Colonic mucosa (tissue), 4 donors: Measurements from ENCODE around the gene FARS2. TPM values are rescaled to one million over a fixed set of nuclear protein-coding genes. Genes with fewer than 3 reads are reported as not detected.
"Not testable (repeated sequence)": the region's sequence is repeated elsewhere in the genome, so short reads cannot be mapped to it uniquely, and the experiment has no call there.

Experiments used
- DNase-seq: peaks from one replicate; pipeline ENCODE4 v3.0.0-alpha.2; 2020
- H3K27ac ChIP-seq: fragments of 200-600 bp; one replicate; pipeline ENCODE4 v1.8.0; 2021
- H3K27me3 ChIP-seq: fragments of 200-600 bp; one replicate; pipeline ENCODE4 v1.8.0; 2021
- H3K36me3 ChIP-seq: fragments of 200-600 bp; one replicate; pipeline ENCODE4 v1.8.0; 2021
- H3K4me1 ChIP-seq: fragments of 200-600 bp; one replicate; pipeline ENCODE4 v1.8.0; 2021; ENCODE audit warnings: mild to moderate bottlenecking
- H3K4me3 ChIP-seq: fragments of 200-600 bp; one replicate; pipeline ENCODE4 v1.8.0; 2021
- H3K9ac ChIP-seq, 2 donors: one replicate each; pipeline ENCODE4 v1.7.0; 2013; ENCODE audit warnings: control low read depth in 2 of 2, low read depth in 2 of 2, low read length in 2 of 2
- H3K9me3 ChIP-seq: fragments of 200-600 bp; one replicate; pipeline ENCODE4 v1.8.0; 2021
- intact Hi-C: fragments of 100-400 bp; cut with DNase I; formaldehyde crosslinking; loops from one replicate; pipeline ENCODE4 v1.14.1; 2022
- total RNA-seq, 2 donors: library from RNA; stranded (reverse); fragmentation: NEBNext Ultra II Directional in 1 of 2; extraction: Animal tissue kit (Norgen Biotek cat#: 25700) in 1 of 2; gene quantifications; one replicate each; pipeline ENCODE4 v1.2.1, GENCODE V29; 2021
- TF ChIP-seq, protein P1 (sequence below): fragments of 200-600 bp; IDR thresholded peaks from one replicate; pipeline ENCODE4 v1.8.0; 2022; ENCODE audit warnings: antibody characterized with exemption, mild to moderate bottlenecking
- donor health status: healthy.
- donor health status: DM: no; HTN: no; CAD: no.
- donor health status: DM: no; HTN: no; CAD: no.

Gene FARS2
- total RNA-seq, 2 donors from 2014 or later: 14.7 to 23.0 TPM

DNA sequence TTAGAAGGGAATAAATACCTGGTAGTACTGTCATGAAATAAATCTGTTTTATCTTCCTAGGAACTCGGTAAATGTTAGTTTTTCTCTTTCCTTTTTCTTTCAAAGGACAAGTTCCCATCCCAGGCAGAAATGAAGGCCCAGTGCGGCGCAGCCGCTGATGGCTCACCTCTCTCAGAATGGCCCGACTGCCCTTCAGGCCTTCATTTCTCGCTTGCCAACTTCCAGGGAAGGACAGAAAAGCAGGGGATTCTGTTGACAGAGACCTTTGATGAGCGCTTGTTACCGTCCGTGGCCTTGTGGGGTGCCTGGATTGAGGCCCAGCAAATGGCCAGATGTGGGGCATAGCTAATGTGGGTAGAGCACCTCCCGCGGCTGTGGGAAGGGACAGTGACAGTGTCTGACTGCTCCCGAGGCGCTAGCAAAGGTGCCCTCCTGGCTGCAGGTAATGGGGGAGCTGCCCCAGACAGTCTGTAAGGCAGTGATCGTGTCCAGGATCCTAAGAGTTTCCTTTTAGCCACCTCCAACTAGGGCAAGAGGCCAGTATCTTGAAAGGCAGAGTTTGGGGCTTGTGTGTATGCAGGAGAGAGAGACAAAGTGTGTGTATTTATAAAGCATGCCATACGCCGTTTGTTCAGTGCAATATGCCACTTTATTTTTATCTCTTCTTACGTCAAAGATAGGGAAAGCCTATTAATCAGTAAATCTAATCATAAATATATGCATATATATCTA is 391.3 kb downstream of the FARS2 start:
- Histone ChIP-seq H3K4me3 (no peak overlapping the region), H3K36me3 (no peaks in the 10 kb centered on the region), H3K27ac (no peak overlapping the region), H3K9me3 (no peaks in the 10 kb centered on the region), H3K4me1 (no peaks in the 10 kb centered on the region), H3K9ac (no peak overlapping the region), H3K27me3 (no peaks in the 10 kb centered on the region)
- DNase-seq: no peak
- intact Hi-C loops: no loop called here
- TF ChIP-seq, protein P1, sequence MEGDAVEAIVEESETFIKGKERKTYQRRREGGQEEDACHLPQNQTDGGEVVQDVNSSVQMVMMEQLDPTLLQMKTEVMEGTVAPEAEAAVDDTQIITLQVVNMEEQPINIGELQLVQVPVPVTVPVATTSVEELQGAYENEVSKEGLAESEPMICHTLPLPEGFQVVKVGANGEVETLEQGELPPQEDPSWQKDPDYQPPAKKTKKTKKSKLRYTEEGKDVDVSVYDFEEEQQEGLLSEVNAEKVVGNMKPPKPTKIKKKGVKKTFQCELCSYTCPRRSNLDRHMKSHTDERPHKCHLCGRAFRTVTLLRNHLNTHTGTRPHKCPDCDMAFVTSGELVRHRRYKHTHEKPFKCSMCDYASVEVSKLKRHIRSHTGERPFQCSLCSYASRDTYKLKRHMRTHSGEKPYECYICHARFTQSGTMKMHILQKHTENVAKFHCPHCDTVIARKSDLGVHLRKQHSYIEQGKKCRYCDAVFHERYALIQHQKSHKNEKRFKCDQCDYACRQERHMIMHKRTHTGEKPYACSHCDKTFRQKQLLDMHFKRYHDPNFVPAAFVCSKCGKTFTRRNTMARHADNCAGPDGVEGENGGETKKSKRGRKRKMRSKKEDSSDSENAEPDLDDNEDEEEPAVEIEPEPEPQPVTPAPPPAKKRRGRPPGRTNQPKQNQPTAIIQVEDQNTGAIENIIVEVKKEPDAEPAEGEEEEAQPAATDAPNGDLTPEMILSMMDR: no peak

DNA sequence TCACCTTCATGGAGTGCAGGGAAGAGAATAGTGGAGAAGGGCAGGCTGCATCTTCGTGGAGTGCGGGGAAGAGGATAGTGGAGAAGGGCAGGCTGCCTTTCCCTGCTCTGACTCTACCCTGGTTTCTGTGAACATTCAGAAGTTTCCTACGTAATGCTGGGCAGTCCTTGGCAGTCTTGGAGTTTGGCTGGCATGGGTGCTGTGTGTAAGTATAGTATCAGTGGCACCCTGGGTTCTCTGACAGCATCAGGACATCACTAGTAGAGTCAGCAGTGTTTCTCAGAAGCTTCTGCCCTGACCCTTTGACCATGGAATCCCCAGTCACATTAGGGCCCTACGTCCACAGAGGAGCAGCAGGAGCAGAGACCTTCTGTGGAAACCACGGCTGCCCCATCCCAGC is 392.5 kb downstream of the FARS2 start:
- no peaks in the 10 kb centered on the region for H3K27me3 ChIP-seq
- no peak overlapping the region for H3K27ac ChIP-seq
- H3K9ac ChIP-seq: no peak overlapping the region
- DNase-seq: no peak
- H3K4me3 ChIP-seq: no peak overlapping the region
- no peaks in the 10 kb centered on the region for H3K36me3 ChIP-seq
- H3K4me1 ChIP-seq: no peaks in the 10 kb centered on the region
- no peaks in the 10 kb centered on the region for H3K9me3 ChIP-seq
- TF ChIP-seq, protein P1: no peak
- intact Hi-C loops: no loop called here

DNA sequence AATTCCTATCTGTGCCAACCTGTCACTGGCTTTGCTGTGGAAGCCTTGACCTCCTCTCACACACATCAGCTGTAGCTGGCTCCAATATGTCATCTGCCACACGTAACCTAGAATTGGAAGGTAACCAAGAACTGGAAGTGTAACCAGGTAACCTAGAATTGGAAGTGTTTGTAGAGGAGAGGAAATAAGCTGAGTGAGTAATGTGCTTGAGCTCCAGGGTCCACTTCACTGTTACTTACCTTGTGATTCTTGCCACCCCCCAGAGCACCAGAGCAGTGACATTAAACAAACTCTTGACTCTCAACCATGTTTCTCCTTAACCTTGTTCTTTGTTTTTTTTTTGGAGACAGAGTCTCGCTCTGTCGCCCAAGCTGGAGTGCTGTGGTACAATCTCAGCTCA is 394.9 kb downstream of the FARS2 start:
- intact Hi-C loops: no loop called here
- Histone ChIP-seq H3K4me1 (no peaks in the 10 kb centered on the region), H3K36me3 (no peaks in the 10 kb centered on the region), H3K9me3 (no peaks in the 10 kb centered on the region), H3K4me3 (no peak overlapping the region), H3K27ac (no peak overlapping the region), H3K27me3 (no peaks in the 10 kb centered on the region), H3K9ac (no peak overlapping the region)
- TF ChIP-seq, protein P1: no peak
- no peak for DNase-seq

DNA sequence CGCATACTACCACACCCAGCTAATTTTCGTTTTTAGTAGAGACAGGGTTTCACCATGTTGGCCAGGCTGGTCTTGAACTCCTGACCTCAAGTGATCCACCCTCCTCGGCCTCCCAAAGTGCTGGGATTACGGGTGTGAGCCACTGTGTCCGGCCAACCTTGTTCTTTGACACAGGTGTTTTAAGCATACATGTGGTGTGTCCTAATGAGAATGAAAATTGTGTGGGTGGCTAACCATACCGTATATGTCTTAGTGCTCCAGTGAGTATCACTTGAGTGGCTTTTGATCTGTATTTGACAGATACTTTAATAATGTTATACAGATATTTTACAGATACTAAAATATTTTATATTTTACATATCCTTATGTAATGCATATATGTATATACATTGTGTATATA is 395.4 kb downstream of the FARS2 start:
- H3K27me3 ChIP-seq, H3K4me1 ChIP-seq, H3K36me3 ChIP-seq, DNase-seq, H3K9ac ChIP-seq, H3K4me3 ChIP-seq, H3K9me3 ChIP-seq, H3K27ac ChIP-seq, intact Hi-C loops: not testable (repeated sequence)

DNA sequence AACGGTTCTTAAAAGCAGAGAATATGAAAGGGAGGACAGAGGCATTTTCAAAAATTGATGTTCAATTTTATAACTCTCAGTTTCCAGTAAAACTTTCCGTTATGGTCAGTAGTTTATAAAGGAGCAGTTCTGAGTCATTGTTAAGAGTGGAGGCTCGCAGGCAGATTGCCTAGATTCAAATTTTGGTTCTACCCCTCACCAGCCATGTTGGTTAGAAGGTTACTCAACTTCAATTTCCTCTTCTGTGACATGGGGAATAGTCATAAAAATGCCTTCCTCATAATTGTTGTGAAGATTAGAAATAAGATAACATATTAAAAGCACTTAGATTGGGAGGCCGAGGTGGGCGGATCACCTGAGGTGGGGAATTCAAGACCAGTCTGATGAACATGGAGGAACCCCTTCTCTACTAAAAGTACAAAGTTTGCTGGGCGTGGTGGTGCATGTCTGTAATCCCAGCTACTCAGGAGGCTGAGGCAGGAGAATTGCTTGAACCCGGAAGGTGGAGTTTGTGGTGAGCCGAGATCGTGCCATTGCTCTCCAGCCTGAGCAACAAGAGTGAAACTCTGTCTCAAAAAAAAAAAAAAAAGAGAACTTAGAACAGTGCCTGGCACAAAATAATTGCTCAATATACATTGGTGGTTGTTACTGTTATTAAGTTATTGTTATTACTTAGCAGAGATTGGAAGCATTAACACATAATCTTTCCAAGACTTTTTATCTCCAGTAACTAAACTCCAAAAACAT is 396.5 kb downstream of the FARS2 start:
- TF ChIP-seq, protein P1: no peak
- Histone ChIP-seq H3K9ac (no peak overlapping the region), H3K27me3 (no peaks in the 10 kb centered on the region), H3K9me3 (no peaks in the 10 kb centered on the region), H3K4me1 (no peaks in the 10 kb centered on the region), H3K4me3 (no peak overlapping the region), H3K36me3 (no peaks in the 10 kb centered on the region), H3K27ac (no peak overlapping the region)
- no peak for DNase-seq
- intact Hi-C loops: no loop called here

DNA sequence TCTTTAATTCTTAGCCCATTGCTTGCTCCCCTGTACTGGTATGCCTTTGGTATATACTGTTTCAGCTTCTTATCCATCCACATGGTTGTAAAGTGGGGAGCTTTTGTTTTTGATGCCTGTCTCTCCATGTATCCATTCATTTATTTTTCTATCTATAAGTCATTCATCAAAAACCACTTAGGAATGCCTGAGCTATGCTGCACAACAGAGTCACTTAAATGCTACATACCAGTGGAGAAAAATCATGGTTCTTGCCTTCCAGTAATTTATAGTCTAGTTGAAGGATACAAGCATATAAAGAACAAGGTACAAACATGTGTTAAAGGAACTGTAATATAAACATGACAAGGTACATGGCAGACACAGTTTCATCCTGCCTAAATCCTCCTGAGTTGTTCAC is 398.2 kb downstream of the FARS2 start:
- no peak for DNase-seq

More for the DNA sequence above, 398.2 kb downstream of the FARS2 start:
- Histone ChIP-seq H3K36me3 (no peaks in the 10 kb centered on the region), H3K9me3 (no peaks in the 10 kb centered on the region), H3K9ac (no peak overlapping the region), H3K4me1 (no peaks in the 10 kb centered on the region), H3K27ac (no peak overlapping the region), H3K4me3 (no peak overlapping the region), H3K27me3 (no peaks in the 10 kb centered on the region)
- intact Hi-C loops: no loop called here
- TF ChIP-seq, protein P1: no peak
